NCI-H460 (cell line): ENCODE measurements around the gene TUBA1B. TPM values are rescaled to one million over a fixed set of nuclear protein-coding genes. Genes with fewer than 3 reads are reported as not detected.
"Not testable (repeated sequence)": the region's sequence is repeated elsewhere in the genome, so short reads cannot be mapped to it uniquely, and the experiment has no call there.

Source experiments
- DNase-seq: peaks from one replicate; pipeline ENCODE4 v3.0.0-alpha.2; 2016; ENCODE audit warnings: low read depth; ENCODE audit errors: extremely low read depth
- total RNA-seq: library from RNA; depleted of rRNA; stranded (reverse); fragments of >200 nt; shearing (Covaris generic); gene quantifications from 2 replicates; pipeline ENCODE4 v1.2.3, GENCODE V29; 2014

Gene TUBA1B
- total RNA-seq, 1 experiment from 2014 or later: 1,553 TPM

DNA sequence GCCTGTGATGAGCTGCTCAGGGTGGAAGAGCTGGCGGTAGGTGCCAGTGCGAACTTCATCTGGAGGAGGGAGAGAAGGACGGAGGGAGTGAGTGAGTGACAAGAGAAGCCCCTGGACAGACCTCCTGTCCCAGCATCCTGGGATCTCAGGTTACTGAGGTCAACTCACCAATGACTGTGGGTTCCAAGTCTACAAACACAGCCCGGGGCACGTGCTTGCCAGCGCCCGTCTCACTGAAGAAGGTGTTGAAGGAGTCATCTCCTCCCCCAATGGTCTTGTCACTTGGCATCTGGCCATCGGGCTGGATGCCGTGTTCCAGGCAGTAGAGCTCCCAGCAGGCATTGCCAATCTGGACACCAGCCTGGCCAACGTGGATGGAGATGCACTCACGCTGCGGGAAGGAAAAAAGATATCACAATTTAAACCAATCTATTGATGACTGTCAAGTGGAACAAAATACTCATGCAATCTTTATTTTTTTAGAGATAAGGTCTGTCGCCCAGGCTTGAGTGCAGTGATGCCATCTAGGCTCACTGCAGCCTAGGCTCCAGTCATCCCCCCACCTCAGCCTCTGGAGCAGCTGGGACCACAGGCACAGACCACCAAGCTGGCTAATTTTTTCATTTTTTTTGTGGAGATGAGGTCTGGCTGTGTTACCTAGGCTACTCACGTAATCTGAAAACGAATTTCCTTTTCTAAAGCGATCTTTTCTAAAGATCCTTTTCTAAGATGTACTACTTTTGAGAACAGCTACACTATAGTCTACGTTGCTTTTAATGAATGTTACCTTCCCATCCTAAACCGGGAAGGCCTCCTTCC lies 1.7 kb downstream of the TUBA1B start:
- no peak for DNase-seq

DNA sequence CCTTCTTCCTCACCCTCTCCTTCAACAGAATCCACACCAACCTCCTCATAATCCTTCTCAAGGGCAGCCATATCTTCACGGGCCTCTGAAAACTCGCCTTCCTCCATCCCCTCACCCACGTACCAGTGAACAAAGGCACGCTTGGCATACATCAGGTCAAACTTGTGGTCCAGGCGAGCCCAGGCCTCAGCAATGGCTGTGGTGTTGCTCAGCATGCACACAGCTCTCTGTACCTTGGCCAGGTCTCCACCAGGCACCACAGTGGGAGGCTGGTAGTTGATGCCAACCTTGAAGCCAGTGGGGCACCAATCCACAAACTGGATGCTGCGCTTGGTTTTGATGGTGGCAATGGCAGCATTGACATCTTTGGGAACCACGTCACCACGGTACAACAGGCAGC lies 3.2 kb downstream of the TUBA1B start:
- DNase-seq: not testable (repeated sequence)

DNA sequence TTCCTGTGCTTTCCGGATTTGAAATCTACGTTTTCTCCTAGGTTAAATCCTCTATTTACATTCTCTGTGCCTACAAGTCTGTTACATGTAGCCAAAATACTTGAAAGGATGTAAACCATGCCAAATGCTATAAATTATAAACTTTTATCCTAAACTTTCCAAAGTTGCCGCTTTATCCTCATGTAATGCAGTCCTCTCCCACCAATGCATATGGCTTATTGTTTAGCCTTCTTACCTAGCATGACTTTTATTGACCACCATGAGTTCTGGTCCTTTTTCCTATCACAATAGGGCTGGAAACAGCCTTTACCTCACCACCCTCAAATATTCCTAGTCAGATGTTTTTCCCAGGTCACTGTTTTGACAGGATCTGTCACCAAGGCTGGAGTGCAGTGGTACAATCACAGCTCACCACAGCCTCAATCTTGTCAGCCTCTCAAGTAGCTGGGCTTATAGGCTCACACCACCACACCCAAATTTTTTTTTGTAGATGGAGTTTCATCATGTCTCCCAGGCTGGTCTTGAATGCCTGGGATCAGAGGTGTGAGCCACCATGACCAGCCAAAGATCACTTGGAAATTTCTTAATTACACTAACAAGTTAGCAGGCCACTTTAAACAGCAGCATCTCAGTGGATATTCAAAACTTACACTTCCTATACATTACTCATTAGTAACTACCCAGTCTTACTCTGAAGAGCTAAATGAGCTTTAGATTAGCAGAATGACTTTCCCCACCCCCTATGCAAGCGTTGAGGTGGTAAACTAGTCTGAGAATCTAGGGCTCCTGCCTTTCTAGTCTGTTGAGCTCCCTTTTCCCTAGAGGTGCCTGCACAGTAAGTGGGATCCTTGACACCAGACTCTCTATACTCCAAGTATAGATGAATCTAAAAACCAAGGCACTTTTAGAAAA lies 4.1 kb downstream of the TUBA1B start:
- DNase-seq: peak; percentile 26

GRCh38 chr12:49121047-49121696 lies 10.0 kb downstream of the TUBA1B start:
- peak; percentile 78 for DNase-seq

DNA sequence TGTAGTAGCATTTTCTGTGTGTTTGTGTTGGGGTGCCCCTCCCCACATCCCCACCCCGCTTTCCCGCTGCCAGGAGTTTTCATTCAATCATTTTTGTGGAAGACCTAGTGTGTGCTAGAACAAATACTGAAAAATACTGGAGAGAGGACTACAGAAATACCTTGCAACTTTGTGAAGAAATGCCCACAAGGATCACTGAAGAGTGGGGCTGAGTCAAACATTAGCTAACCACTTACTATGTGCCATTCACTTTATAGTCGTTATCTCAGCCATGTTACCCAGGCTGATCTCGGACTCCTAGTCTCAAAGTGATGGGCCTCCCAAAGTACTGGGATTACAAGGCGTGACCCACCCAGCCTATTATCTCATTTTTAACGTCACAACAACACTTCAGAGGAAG lies 20.0 kb downstream of the TUBA1B start:
- no peak for DNase-seq

GRCh38 chr12:49110464-49111155 lies 20.6 kb downstream of the TUBA1B start, which contains the start of gene LMBR1L:
Gene LMBR1L (minus strand): TSS chr12:49110847. CDS start chr12:49110555, 292 bp downstream.
- DNase-seq: peak; percentile 97

GRCh38 chr12:49109641-49110463 lies 21.3 kb downstream of the TUBA1B start:
- no peak for DNase-seq

GRCh38 chr12:49108958-49109404 lies 22.2 kb downstream of the TUBA1B start:
- DNase-seq: no peak

GRCh38 chr12:49105504-49106084 lies 25.6 kb downstream of the TUBA1B start:
- no peak for DNase-seq

DNA sequence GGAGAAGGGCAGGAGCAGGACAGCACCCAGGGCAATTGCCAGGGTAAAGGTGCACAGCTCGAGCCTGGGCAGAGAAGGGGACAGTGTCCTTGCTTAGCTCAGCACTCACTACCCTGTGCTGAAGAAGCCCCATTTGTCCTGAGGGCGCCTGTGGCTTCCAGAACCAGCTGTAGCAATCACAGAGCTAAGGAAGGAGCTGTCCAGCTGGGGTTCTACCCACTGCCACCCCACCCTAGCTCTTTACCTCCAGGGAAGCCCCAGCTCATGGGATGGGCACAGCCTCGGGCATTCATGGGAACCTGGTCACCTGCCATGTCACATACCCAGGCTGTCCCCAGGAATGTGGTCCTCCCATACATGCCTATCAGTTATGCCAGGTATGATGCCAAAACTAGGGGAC lies 26.4 kb downstream of the TUBA1B start:
- DNase-seq: no peak

DNA sequence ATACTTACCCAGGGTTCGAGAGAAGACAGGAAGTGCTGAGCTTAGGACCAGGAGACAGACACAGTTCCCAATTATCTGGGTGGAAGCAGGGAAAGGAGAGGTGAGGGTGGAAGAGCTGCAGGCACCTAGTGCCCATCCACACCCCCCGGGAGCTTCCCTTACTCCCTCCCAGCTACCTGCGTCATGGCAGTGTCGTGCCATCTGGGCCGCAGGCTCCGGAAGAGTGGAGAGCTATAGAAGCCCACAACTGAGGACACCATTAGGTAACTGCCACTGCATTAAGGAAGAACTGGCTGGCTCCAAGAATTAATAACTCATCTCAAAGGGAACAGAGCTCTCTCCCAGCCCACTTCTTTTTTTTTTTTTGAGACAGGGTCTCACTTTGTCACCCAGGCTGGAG lies 30.8 kb downstream of the TUBA1B start:
- no peak for DNase-seq

DNA sequence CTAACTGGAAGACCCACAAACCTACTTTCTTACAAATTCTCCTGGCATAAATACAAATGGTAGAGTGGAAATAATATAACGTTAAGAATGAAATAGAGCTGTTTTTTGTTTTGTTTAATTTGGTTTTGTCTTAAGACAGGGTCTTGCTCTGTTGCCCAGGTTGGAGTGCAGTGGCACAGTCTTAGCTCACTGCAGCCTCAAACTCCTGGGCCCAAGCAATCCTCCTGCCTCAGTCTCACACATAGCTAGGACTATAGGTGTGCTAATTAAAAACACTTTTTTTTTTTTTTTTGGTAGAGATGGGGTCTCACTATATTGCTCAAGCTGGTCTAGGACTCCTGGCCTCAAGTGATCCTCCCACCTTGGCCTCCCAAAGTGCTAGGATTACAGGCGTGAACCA lies 32.5 kb downstream of the TUBA1B start:
- DNase-seq: no peak

DNA sequence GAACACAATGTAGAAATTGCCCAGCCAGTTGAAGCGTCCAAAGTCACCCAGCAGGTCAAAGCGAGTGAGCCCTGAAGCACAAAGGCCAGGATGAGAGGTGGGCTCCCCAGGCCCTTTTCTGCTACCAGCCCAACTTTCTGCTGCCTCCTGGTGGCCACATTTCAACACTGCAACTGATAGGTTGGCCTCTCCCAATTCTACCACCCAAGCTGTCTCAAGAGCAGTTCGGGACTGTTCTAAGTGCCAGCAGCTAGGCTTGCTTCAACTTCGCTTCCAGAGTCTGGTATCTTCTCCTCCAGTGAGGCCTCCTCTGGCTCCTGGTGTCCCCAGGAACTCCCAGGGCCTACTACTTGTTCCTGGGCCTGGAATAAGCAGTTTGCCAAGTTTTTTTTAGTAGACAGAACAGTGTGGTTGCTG lies 33.2 kb downstream of the TUBA1B start:
- DNase-seq: peak; percentile 46

GRCh38 chr12:49097381-49097780 lies 33.8 kb downstream of the TUBA1B start:
- DNase-seq: no peak

DNA sequence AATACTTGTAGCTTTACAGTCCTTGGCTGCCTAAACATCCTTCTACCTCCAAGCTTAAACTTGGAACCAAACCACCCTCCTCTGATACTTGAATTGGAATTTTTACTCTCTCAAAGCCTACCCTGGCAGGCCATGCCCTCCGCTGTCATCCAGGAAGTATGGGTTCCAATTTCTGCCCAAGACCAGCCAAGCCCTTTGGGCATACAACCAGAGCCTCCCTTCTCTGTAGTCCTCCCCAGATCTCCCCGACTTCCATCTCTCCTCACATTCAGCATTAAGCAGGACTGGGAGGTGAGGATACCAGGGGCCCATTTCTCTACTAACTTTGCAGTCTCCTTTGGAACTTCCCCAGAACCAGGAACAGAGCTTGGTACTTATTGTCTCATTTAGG lies 36.2 kb downstream of the TUBA1B start:
- DNase-seq: no peak

DNA sequence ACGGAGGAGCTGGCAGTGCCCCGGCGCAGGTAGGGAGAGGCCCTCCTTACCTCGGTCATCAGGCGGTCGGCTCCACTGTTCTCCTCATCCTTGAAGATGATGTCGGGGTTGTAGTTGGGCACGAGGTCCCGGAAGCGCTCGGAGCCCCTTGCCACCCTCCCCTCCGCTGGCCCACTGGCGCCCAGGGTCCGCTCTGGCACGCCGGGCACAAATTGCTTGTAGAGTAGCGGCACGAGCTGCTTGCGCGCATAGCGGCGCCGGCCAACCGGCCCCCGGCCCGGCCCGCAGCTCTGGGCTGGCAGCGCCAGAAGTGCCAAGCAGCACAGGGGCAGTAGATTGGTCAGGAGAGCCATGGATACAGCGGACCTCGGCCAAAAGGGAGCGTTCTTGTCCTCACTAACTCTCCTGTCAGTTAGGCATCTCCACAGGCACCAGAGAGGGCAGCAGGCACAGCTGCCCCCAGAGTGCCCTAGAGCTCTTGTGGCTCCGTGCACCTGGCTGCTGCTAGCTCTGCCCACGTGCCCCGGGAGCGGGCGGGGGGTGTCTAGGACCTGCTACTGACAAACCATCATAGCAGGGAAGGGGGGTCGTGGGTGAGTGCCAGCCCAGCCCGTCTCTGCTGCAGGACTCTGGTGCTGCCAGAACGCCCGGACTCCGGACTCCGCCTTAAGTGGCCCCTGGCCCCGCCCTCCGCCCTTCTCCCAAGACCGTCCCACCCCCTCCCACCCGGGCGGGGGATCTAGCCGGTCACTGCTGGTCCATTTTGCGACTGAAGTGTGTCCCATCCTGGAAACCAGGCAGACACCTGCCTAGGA lies 36.8 kb downstream of the TUBA1B start, which contains the start of gene DHH:
DHH (minus strand) TSS at position 642 of the 815 bp plus-strand sequence; CDS start at position 353, 289 bp downstream.
- DNase-seq: no peak

DNA sequence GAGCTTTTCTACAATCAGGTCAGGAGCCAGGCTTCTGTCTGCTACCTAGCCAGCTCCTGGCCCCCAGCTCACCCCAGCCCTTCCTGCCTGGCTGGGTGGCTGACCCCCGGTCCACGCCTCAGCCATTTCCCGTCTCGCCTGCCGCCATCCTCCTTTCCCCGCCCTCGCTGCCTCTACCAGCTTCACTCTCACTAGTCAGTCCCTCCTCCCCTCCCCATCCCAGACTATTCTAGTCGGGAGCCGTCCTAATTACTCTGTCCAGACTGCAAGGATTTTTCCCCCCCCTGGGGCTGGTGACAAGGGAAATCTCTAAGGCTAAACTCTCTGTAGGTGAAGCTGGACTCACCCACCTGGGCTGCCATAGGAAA lies 37.4 kb downstream of the TUBA1B start:
- no peak for DNase-seq

GRCh38 chr12:49092816-49093406 lies 38.3 kb downstream of the TUBA1B start:
- DNase-seq: no peak
